ENCODE data around the gene GDNF. TPM values are rescaled to one million over a fixed set of nuclear protein-coding genes. Genes with fewer than 3 reads are reported as not detected.
A peak's percentile ranks its signal among the peaks of the same experiment; 100 is the strongest.
"Not testable (repeated sequence)": the region's sequence is repeated elsewhere in the genome, so short reads cannot be mapped to it uniquely, and the experiment has no call there.

Gene GDNF
- polyA plus RNA-seq, 1 experiment, result 2.8 TPM

- H3K27me3 ChIP-seq (ENCODE audit: control insufficient read depth, insufficient read depth, low read length), result no peaks in the 10 kb centered on the region
- no peak for TF ChIP-seq CTCF (IDR thresholded peaks at IDR 0.05; ENCODE audit: low read depth, low read length)
- H3K9me3 ChIP-seq (ENCODE audit: control insufficient read depth, insufficient read depth, low read length), result peaks cover 4% of the 10 kb centered on the region; the same call in 1 of the 2 replicates
- peak overlapping the region; percentile 59 for H3K27ac ChIP-seq (ENCODE audit: low read depth, low read length)
- DNase-seq (ENCODE audit: low read depth, low spot score), result peak; percentile 58
- ChIA-PET CTCF (interaction anchor here (0.8 kb wide), 1 partner anchor 36 kb away, joined by 3 read pairs; no protein-coding TSS in a partner anchor), POLR2A (interaction anchor here (1.1 to 1.2 kb wide), 2 partner anchors 12 to 35 kb away, joined by 3 to 5 read pairs; no protein-coding TSS in a partner anchor)
- no peak overlapping the region for H3K4me3 ChIP-seq (ENCODE audit: low read depth, low read length)
Measured at GRCh38 chr5:37871023-37871815, 31.4 kb upstream of the GDNF start.

GRCh38 chr5:37869216-37869615, 29.4 kb upstream of the GDNF start:
- no peak for TF ChIP-seq CTCF (IDR thresholded peaks at IDR 0.05; ENCODE audit: low read depth, low read length)
- no peak overlapping the region for H3K4me3 ChIP-seq (ENCODE audit: low read depth, low read length)
- no peak overlapping the region for H3K27ac ChIP-seq (ENCODE audit: low read depth, low read length)
- H3K27me3 ChIP-seq (ENCODE audit: control insufficient read depth, insufficient read depth, low read length), result no peaks in the 10 kb centered on the region
- DNase-seq (ENCODE audit: low read depth, low spot score), result no peak
- peaks cover 4% of the 10 kb centered on the region; the same call in 1 of the 2 replicates for H3K9me3 ChIP-seq (ENCODE audit: control insufficient read depth, insufficient read depth, low read length)
- POLR2A ChIA-PET, result no interaction called here
- CTCF ChIA-PET, result interaction anchor here (1.3 kb wide), 1 partner anchor 323 kb away, joined by 5 read pairs; no protein-coding TSS in a partner anchor

- H3K27me3 ChIP-seq (ENCODE audit: control insufficient read depth, insufficient read depth, low read length), result no peaks in the 10 kb centered on the region
- no peak overlapping the region for H3K4me3 ChIP-seq (ENCODE audit: low read depth, low read length)
- ChIA-PET CTCF (no interaction called here), POLR2A (interaction anchor here (0.6 to 0.8 kb wide), 3 partner anchors 16 to 41 kb away, joined by 3 to 5 read pairs (median 3); no protein-coding TSS in a partner anchor)
- TF ChIP-seq CTCF (IDR thresholded peaks at IDR 0.05; ENCODE audit: low read depth, low read length), result no peak
- peaks cover 4% of the 10 kb centered on the region; the same call in 1 of the 2 replicates for H3K9me3 ChIP-seq (ENCODE audit: control insufficient read depth, insufficient read depth, low read length)
- no peak for DNase-seq (ENCODE audit: low read depth, low spot score)
- peak overlapping the region; percentile 63 for H3K27ac ChIP-seq (ENCODE audit: low read depth, low read length)
Measured at GRCh38 chr5:37867654-37868053, 27.8 kb upstream of the GDNF start.

GRCh38 chr5:37862907-37863306, 23.1 kb upstream of the GDNF start:
- CTCF ChIA-PET; H3K9me3 ChIP-seq (ENCODE audit: control insufficient read depth, insufficient read depth, low read length); H3K4me3 ChIP-seq (ENCODE audit: low read depth, low read length); POLR2A ChIA-PET; H3K27ac ChIP-seq (ENCODE audit: low read depth, low read length); H3K27me3 ChIP-seq (ENCODE audit: control insufficient read depth, insufficient read depth, low read length); DNase-seq (ENCODE audit: low read depth, low spot score): not testable (repeated sequence)

DNA sequence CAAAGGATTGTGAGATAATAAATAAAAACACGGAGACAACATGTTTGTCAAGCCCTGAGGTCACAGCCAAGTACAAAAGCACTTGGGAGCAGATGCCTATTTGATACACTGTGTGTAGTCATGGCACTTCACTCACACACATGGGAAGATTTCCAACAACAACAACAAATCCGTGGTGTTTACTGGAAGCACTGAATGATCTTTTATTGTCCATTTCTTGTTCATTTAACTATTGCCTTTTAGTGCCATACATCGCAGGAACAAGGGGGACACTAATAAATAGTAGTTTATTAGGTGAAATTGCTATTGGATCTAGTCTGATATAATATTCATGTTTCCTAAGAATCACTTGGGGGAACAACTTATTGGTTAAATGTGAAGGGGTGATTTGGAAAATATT, 20.4 kb upstream of the GDNF start:
- H3K4me3 ChIP-seq (ENCODE audit: low read depth, low read length), result no peak overlapping the region
- no peak overlapping the region for H3K27ac ChIP-seq (ENCODE audit: low read depth, low read length)
- CTCF ChIA-PET, result no interaction called here
- TF ChIP-seq CTCF (IDR thresholded peaks at IDR 0.05; ENCODE audit: low read depth, low read length), result no peak
- DNase-seq (ENCODE audit: low read depth, low spot score), result no peak
- no peaks in the 10 kb centered on the region for H3K27me3 ChIP-seq (ENCODE audit: control insufficient read depth, insufficient read depth, low read length)
- no peaks in the 10 kb centered on the region for H3K9me3 ChIP-seq (ENCODE audit: control insufficient read depth, insufficient read depth, low read length)
- POLR2A ChIA-PET, result interaction anchor here (0.6 kb wide), 1 partner anchor 1554 kb away, joined by 5 read pairs; no protein-coding TSS in a partner anchor

All from AG04450 (cell line).